Calu3 (cell line): ENCODE measurements around the gene GSK3B. TPM values are rescaled to one million over a fixed set of nuclear protein-coding genes. Genes with fewer than 3 reads are reported as not detected.

Experiments
- BruUV-seq: library from RNA; stranded (reverse); fragments of 400-500 nt; replicated peaks from 2 replicates; lab custom pipeline; 2021; lab: Mats Ljungman, UMichigan
- CTCF ChIA-PET: fragments of 300-600 bp; sonication (Branson Sonifier 250); formaldehyde crosslinking; loops from one replicate; lab custom pipeline; 2022; ENCODE audit warnings: antibody characterized with exemption; lab: Charles Lee
- DNase-seq: peaks from one replicate; pipeline ENCODE4 v3.0.0; 2022
- H3K27ac Mint-ChIP-seq: one replicate; pipeline ENCODE4 v1.8.0; 2022; ENCODE audit warnings: mixed read lengths; ENCODE audit not compliant: unreplicated experiment
- H3K27me3 Mint-ChIP-seq: one replicate; pipeline ENCODE4 v1.8.0; 2022; ENCODE audit warnings: mixed read lengths; ENCODE audit not compliant: unreplicated experiment
- H3K36me3 Mint-ChIP-seq: one replicate; pipeline ENCODE4 v1.8.0; 2022; ENCODE audit warnings: mild to moderate bottlenecking, moderate library complexity, mixed read lengths; ENCODE audit not compliant: insufficient read depth, unreplicated experiment
- H3K4me1 Mint-ChIP-seq: one replicate; pipeline ENCODE4 v1.8.0; 2022; ENCODE audit warnings: mild to moderate bottlenecking, low read depth, mixed read lengths; ENCODE audit not compliant: unreplicated experiment
- H3K4me3 Mint-ChIP-seq: one replicate; pipeline ENCODE4 v1.8.0; 2022; ENCODE audit warnings: mild to moderate bottlenecking, low read depth, moderate library complexity, mixed read lengths; ENCODE audit not compliant: unreplicated experiment
- H3K9me3 Mint-ChIP-seq: one replicate; pipeline ENCODE4 v1.8.0; 2022; ENCODE audit warnings: low read depth, mixed read lengths; ENCODE audit not compliant: unreplicated experiment
- CTCF ChIP-seq: fragments of 200-600 bp; IDR thresholded peaks from one replicate; pipeline ENCODE4 v1.8.0; 2022; ENCODE audit warnings: antibody characterized with exemption; ENCODE audit not compliant: unreplicated experiment
- intact Hi-C: fragments of 100-400 bp; cut with micrococcal nuclease; formaldehyde crosslinking; loops from one replicate; pipeline ENCODE4 v1.10.0; 2022; ENCODE audit not compliant: unreplicated experiment
- total RNA-seq: library from RNA; stranded (reverse); gene quantifications from 2 replicates; pipeline ENCODE4 v1.2.3, GENCODE V29; 2022

The GSK3B gene
- total RNA-seq, 1 experiment from 2014 or later = 48.6 TPM

- no peaks in the 10 kb centered on the region for H3K4me1 Mint-ChIP-seq
- peaks cover 6% of the 10 kb centered on the region for H3K36me3 Mint-ChIP-seq
- no peak for DNase-seq
- no peaks in the 10 kb centered on the region for H3K27me3 Mint-ChIP-seq
- BruUV-seq = no TSS peak
- H3K27ac Mint-ChIP-seq = no peak overlapping the region
- H3K4me3 Mint-ChIP-seq = no peak overlapping the region
- no peak for TF ChIP-seq CTCF
- CTCF ChIA-PET = no interaction called here
- H3K9me3 Mint-ChIP-seq = no peaks in the 10 kb centered on the region
- intact Hi-C loops = no loop called here
Measured at GRCh38 chr3:119899192-119899511, 195.1 kb downstream of the GSK3B start.

- Mint-ChIP-seq H3K27ac (no peak overlapping the region), H3K36me3 (peaks cover 6% of the 10 kb centered on the region), H3K27me3 (no peaks in the 10 kb centered on the region), H3K4me3 (no peak overlapping the region), H3K9me3 (no peaks in the 10 kb centered on the region), H3K4me1 (no peaks in the 10 kb centered on the region)
- no TSS peak for BruUV-seq
- CTCF ChIA-PET = no interaction called here
- intact Hi-C loops = no loop called here
- TF ChIP-seq CTCF = no peak
- DNase-seq = no peak
Measured at GRCh38 chr3:119898478-119899191, 195.6 kb downstream of the GSK3B start.

- no peak for TF ChIP-seq CTCF
- Mint-ChIP-seq H3K4me1 (peaks cover 11% of the 10 kb centered on the region), H3K4me3 (no peak overlapping the region), H3K36me3 (peaks cover 6% of the 10 kb centered on the region), H3K27ac (no peak overlapping the region), H3K27me3 (no peaks in the 10 kb centered on the region), H3K9me3 (no peaks in the 10 kb centered on the region)
- DNase-seq = no peak
- BruUV-seq = no TSS peak
- CTCF ChIA-PET = no interaction called here
- intact Hi-C loops = loop anchor here (5.0 kb wide), 1 partner anchor 198 kb away; the partner anchor contains the start of gene GSK3B
Measured at GRCh38 chr3:119894195-119894594, 200.1 kb downstream of the GSK3B start.

GRCh38 chr3:119893769-119894168, 200.5 kb downstream of the GSK3B start:
- no peak overlapping the region for H3K4me3 Mint-ChIP-seq
- DNase-seq = no peak
- no TSS peak for BruUV-seq
- peaks cover 15% of the 10 kb centered on the region for H3K4me1 Mint-ChIP-seq
- no peaks in the 10 kb centered on the region for H3K27me3 Mint-ChIP-seq
- H3K9me3 Mint-ChIP-seq = no peaks in the 10 kb centered on the region
- no peak for TF ChIP-seq CTCF
- CTCF ChIA-PET = interaction anchor here (0.5 kb wide), 1 partner anchor 252 kb away, joined by 4 read pairs; no protein-coding TSS in a partner anchor
- intact Hi-C loops = loop anchor here (5.0 kb wide), 1 partner anchor 199 kb away; the partner anchor contains the start of gene GSK3B
- H3K36me3 Mint-ChIP-seq = peaks cover 6% of the 10 kb centered on the region
- H3K27ac Mint-ChIP-seq = no peak overlapping the region
